Muscle of back (tissue), 11 donors: ENCODE data around the gene SLC12A7. TPM values are rescaled to one million over a fixed set of nuclear protein-coding genes. Genes with fewer than 3 reads are reported as not detected.

Experiments
- DNase-seq, 3 donors: peaks; one replicate each; pipeline versions ENCODE4 v3.0.0 to v3.0.0-alpha.2; 2013
- polyA plus RNA-seq, 10 donors: library from polyadenylated mRNA; unstranded; fragments of 120-200 nt; gene quantifications; one replicate each; pipeline ENCODE4 v1.2.1, GENCODE V29; 2013; ENCODE audit not compliant: insufficient read length in 10 of 10

SLC12A7 gene
- polyA plus RNA-seq, 10 donors: 6.8 to 13.6 (median 8.3) TPM

GRCh38 chr5:1110307-1111240, 1.3 kb downstream of the SLC12A7 start:
- DNase-seq: peak in 1 of 3 donors; percentile 37

GRCh38 chr5:1109542-1110306, 2.1 kb downstream of the SLC12A7 start:
- no peak for DNase-seq

- no peak for DNase-seq
Measured at GRCh38 chr5:1108865-1109174, 3.0 kb downstream of the SLC12A7 start.

GRCh38 chr5:1108023-1108864, 3.6 kb downstream of the SLC12A7 start:
- DNase-seq: peak in 1 of 3 donors; percentile 39

GRCh38 chr5:1107167-1108022, 4.5 kb downstream of the SLC12A7 start:
- DNase-seq: no peak

GRCh38 chr5:1106385-1107166, 5.3 kb downstream of the SLC12A7 start:
- DNase-seq: no peak

GRCh38 chr5:1105350-1106265, 6.3 kb downstream of the SLC12A7 start:
- DNase-seq: peak in 1 of 3 donors; percentile 60

- DNase-seq: peak in 1 of 3 donors; percentile 44
Measured at GRCh38 chr5:1104327-1105006, 7.4 kb downstream of the SLC12A7 start.

GRCh38 chr5:1103505-1104326, 8.1 kb downstream of the SLC12A7 start:
- peak in 2 of 3 donors; percentile 58 to 73 for DNase-seq

- no peak for DNase-seq
Measured at GRCh38 chr5:1103093-1103492, 8.8 kb downstream of the SLC12A7 start.

- peak in 1 of 3 donors; percentile 82 for DNase-seq
Measured at GRCh38 chr5:1101961-1102713, 9.7 kb downstream of the SLC12A7 start.

GRCh38 chr5:1100664-1101574, 10.9 kb downstream of the SLC12A7 start:
- no peak for DNase-seq

GRCh38 chr5:1099926-1100663, 11.8 kb downstream of the SLC12A7 start:
- no peak for DNase-seq

GRCh38 chr5:1098986-1099597, 12.8 kb downstream of the SLC12A7 start:
- no peak for DNase-seq
